Measurements from ENCODE around the gene ELF4. TPM values are rescaled to one million over a fixed set of nuclear protein-coding genes. Genes with fewer than 3 reads are reported as not detected.

Gene ELF4
- total and polyA plus RNA-seq, 3 experiments from 2014 or later, result 19.5 to 24.7 (median 23.8) TPM

GRCh38 chrX:130030826-130031225, 79.5 kb downstream of the ELF4 start:
- H3K36me3 ChIP-seq (ENCODE audit: insufficient read depth, low read length), result peaks cover 15% of the 10 kb centered on the region
- no peak overlapping the region for H3K27ac Mint-ChIP-seq
- H3K27me3 Mint-ChIP-seq, result peaks cover 0 to 5% of the 10 kb centered on the region in 2 donors
- DNase-seq, result no peak
- peaks cover 0 to 65% (median 3%) of the 10 kb centered on the region in 3 donors for H3K36me3 Mint-ChIP-seq
- H3K4me1 Mint-ChIP-seq, result peaks cover 2 to 3% (median 3%) of the 10 kb centered on the region in 3 donors
- no peaks in the 10 kb centered on the region for H3K9me3 Mint-ChIP-seq
- H3K4me1 ChIP-seq (ENCODE audit: insufficient read depth, low read length), result no peaks in the 10 kb centered on the region
- no peaks in the 10 kb centered on the region for H3K27me3 ChIP-seq (ENCODE audit: insufficient read depth, low read length, poor library complexity, severe bottlenecking)
- H3K4me3 Mint-ChIP-seq, result no peak overlapping the region
- no peaks in the 10 kb centered on the region for H3K9me3 ChIP-seq (ENCODE audit: low read length)
- ChIA-PET POLR2A (no interaction called here), CTCF (interaction anchor here (10.0 kb wide), 1 partner anchor 103 kb away, joined by 115 read pairs; no protein-coding TSS in a partner anchor)
- no peak overlapping the region for H3K4me3 ChIP-seq (ENCODE audit: low read length)
- no peak overlapping the region for H3K27ac ChIP-seq (ENCODE audit: low read depth, low read length)

- no peaks in the 10 kb centered on the region for H3K27me3 ChIP-seq (ENCODE audit: insufficient read depth, low read length, poor library complexity, severe bottlenecking)
- Mint-ChIP-seq H3K4me1 (peaks cover 13 to 14% (median 13%) of the 10 kb centered on the region in 3 donors), H3K27ac (peak overlapping the region in 1 of 8 donors; percentile 72), H3K4me3 (no peak overlapping the region), H3K36me3 (peaks cover 0 to 58% (median 3%) of the 10 kb centered on the region in 3 donors), H3K27me3 (peaks cover 0 to 6% of the 10 kb centered on the region in 2 donors), H3K9me3 (no peaks in the 10 kb centered on the region)
- peak; percentile 25 to 65 (median 37) for DNase-seq
- H3K27ac ChIP-seq (ENCODE audit: low read depth, low read length), result no peak overlapping the region
- H3K4me1 ChIP-seq (ENCODE audit: insufficient read depth, low read length), result peaks cover 7% of the 10 kb centered on the region
- H3K9me3 ChIP-seq (ENCODE audit: low read length), result no peaks in the 10 kb centered on the region
- no peak overlapping the region for H3K4me3 ChIP-seq (ENCODE audit: low read length)
- POLR2A ChIA-PET, result interaction anchor here (0.8 kb wide), 1 partner anchor 103 kb away, joined by 4 read pairs; no protein-coding TSS in a partner anchor
- CTCF ChIA-PET, result interaction anchor here (0.8 to 10.0 kb wide), 19 partner anchors 9 to 350 kb away, joined by 3 to 115 read pairs (median 3); no protein-coding TSS in a partner anchor
- H3K36me3 ChIP-seq (ENCODE audit: insufficient read depth, low read length), result peaks cover 9% of the 10 kb centered on the region
Observed at GRCh38 chrX:130028196-130028595, 82.1 kb downstream of the ELF4 start.

- peaks cover 13 to 14% (median 13%) of the 10 kb centered on the region in 3 donors for H3K4me1 Mint-ChIP-seq
- POLR2A ChIA-PET, result interaction anchor here (0.8 kb wide), 1 partner anchor 102 kb away, joined by 4 read pairs; no protein-coding TSS in a partner anchor
- no peak for DNase-seq
- H3K4me3 ChIP-seq (ENCODE audit: low read length), result no peak overlapping the region
- H3K9me3 Mint-ChIP-seq, result no peaks in the 10 kb centered on the region
- H3K9me3 ChIP-seq (ENCODE audit: low read length), result no peaks in the 10 kb centered on the region
- H3K27me3 ChIP-seq (ENCODE audit: insufficient read depth, low read length, poor library complexity, severe bottlenecking), result no peaks in the 10 kb centered on the region
- CTCF ChIA-PET, result interaction anchor here (0.9 to 10.0 kb wide), 19 partner anchors 9 to 350 kb away, joined by 3 to 115 read pairs (median 3); no protein-coding TSS in a partner anchor
- peaks cover 9% of the 10 kb centered on the region for H3K36me3 ChIP-seq (ENCODE audit: insufficient read depth, low read length)
- H3K4me1 ChIP-seq (ENCODE audit: insufficient read depth, low read length), result peaks cover 7% of the 10 kb centered on the region
- H3K27ac ChIP-seq (ENCODE audit: low read depth, low read length), result no peak overlapping the region
- H3K27ac Mint-ChIP-seq, result no peak overlapping the region
- H3K27me3 Mint-ChIP-seq, result peaks cover 0 to 6% of the 10 kb centered on the region in 2 donors
- H3K36me3 Mint-ChIP-seq, result peaks cover 1 to 64% (median 3%) of the 10 kb centered on the region in 3 donors
- H3K4me3 Mint-ChIP-seq, result no peak overlapping the region
Observed at GRCh38 chrX:130027569-130027968, 82.7 kb downstream of the ELF4 start.

- H3K4me3 Mint-ChIP-seq, result no peak overlapping the region
- H3K27ac Mint-ChIP-seq, result peak overlapping the region in 2 of 8 donors; percentile 12 to 84
- DNase-seq, result no peak
- peaks cover 1 to 65% (median 3%) of the 10 kb centered on the region in 3 donors for H3K36me3 Mint-ChIP-seq
- peaks cover 13 to 14% (median 13%) of the 10 kb centered on the region in 3 donors for H3K4me1 Mint-ChIP-seq
- peaks cover 0 to 7% of the 10 kb centered on the region in 2 donors for H3K27me3 Mint-ChIP-seq
- H3K27ac ChIP-seq (ENCODE audit: low read depth, low read length), result no peak overlapping the region
- no peaks in the 10 kb centered on the region for H3K9me3 ChIP-seq (ENCODE audit: low read length)
- peaks cover 9% of the 10 kb centered on the region for H3K36me3 ChIP-seq (ENCODE audit: insufficient read depth, low read length)
- ChIA-PET POLR2A (no interaction called here), CTCF (interaction anchor here (1.9 to 10.0 kb wide), 2 partner anchors 36 to 97 kb away, joined by 7 to 115 read pairs; no protein-coding TSS in a partner anchor)
- H3K27me3 ChIP-seq (ENCODE audit: insufficient read depth, low read length, poor library complexity, severe bottlenecking), result no peaks in the 10 kb centered on the region
- H3K4me1 ChIP-seq (ENCODE audit: insufficient read depth, low read length), result peaks cover 7% of the 10 kb centered on the region
- H3K9me3 Mint-ChIP-seq, result no peaks in the 10 kb centered on the region
- no peak overlapping the region for H3K4me3 ChIP-seq (ENCODE audit: low read length)
Observed at GRCh38 chrX:130025256-130025655, 85.0 kb downstream of the ELF4 start.

- H3K27ac Mint-ChIP-seq, result peak overlapping the region; percentile 54 to 89 (median 78)
- H3K4me1 Mint-ChIP-seq, result peaks cover 13 to 14% (median 13%) of the 10 kb centered on the region in 3 donors
- H3K27me3 ChIP-seq (ENCODE audit: insufficient read depth, low read length, poor library complexity, severe bottlenecking), result no peaks in the 10 kb centered on the region
- peaks cover 0 to 7% of the 10 kb centered on the region in 2 donors for H3K27me3 Mint-ChIP-seq
- H3K4me1 ChIP-seq (ENCODE audit: insufficient read depth, low read length), result peaks cover 7% of the 10 kb centered on the region
- peak overlapping the region in 6 of 7 donors; percentile 25 to 75 (median 58) for H3K4me3 Mint-ChIP-seq
- H3K4me3 ChIP-seq (ENCODE audit: low read length), result no peak overlapping the region
- CTCF ChIA-PET, result interaction anchor here (1.1 to 10.0 kb wide), 4 partner anchors 37 to 96 kb away, joined by 3 to 115 read pairs (median 5); no protein-coding TSS in a partner anchor
- peaks cover 1 to 64% (median 3%) of the 10 kb centered on the region in 3 donors for H3K36me3 Mint-ChIP-seq
- H3K9me3 ChIP-seq (ENCODE audit: low read length), result no peaks in the 10 kb centered on the region
- peak overlapping the region; percentile 9 for H3K27ac ChIP-seq (ENCODE audit: low read depth, low read length)
- peak; percentile 69 to 88 (median 78) for DNase-seq
- H3K36me3 ChIP-seq (ENCODE audit: insufficient read depth, low read length), result peaks cover 7% of the 10 kb centered on the region
- POLR2A ChIA-PET, result interaction anchor here (1.1 kb wide), 1 partner anchor 41 kb away, joined by 11 read pairs; the partner anchor contains the start of gene BCORL1
- no peaks in the 10 kb centered on the region for H3K9me3 Mint-ChIP-seq
Observed at GRCh38 chrX:130024127-130024526, 86.2 kb downstream of the ELF4 start.

- ChIA-PET POLR2A (no interaction called here), CTCF (interaction anchor here (4.2 kb wide), 1 partner anchor 8 kb away, joined by 13 read pairs; no protein-coding TSS in a partner anchor)
- no peaks in the 10 kb centered on the region for H3K9me3 ChIP-seq (ENCODE audit: low read length)
Observed at GRCh38 chrX:130020661-130021324, 89.5 kb downstream of the ELF4 start.

GRCh38 chrX:130018143-130018542, 92.2 kb downstream of the ELF4 start:
- Mint-ChIP-seq H3K9me3 (no peaks in the 10 kb centered on the region), H3K27me3 (peaks cover 0 to 7% of the 10 kb centered on the region in 2 donors), H3K27ac (peak overlapping the region in 1 of 8 donors; percentile 48), H3K36me3 (peaks cover 0 to 72% (median 3%) of the 10 kb centered on the region in 3 donors), H3K4me3 (no peak overlapping the region), H3K4me1 (no peaks in the 10 kb centered on the region)
- H3K27ac ChIP-seq (ENCODE audit: low read depth, low read length), result no peak overlapping the region
- H3K4me1 ChIP-seq (ENCODE audit: insufficient read depth, low read length), result no peaks in the 10 kb centered on the region
- DNase-seq, result no peak
- H3K27me3 ChIP-seq (ENCODE audit: insufficient read depth, low read length, poor library complexity, severe bottlenecking), result no peaks in the 10 kb centered on the region
- CTCF ChIA-PET, result interaction anchor here (1.4 to 4.2 kb wide), 2 partner anchors 10 to 42 kb away, joined by 5 to 13 read pairs; no protein-coding TSS in a partner anchor
- no peaks in the 10 kb centered on the region for H3K36me3 ChIP-seq (ENCODE audit: insufficient read depth, low read length)
- H3K4me3 ChIP-seq (ENCODE audit: low read length), result no peak overlapping the region
- POLR2A ChIA-PET, result no interaction called here
- no peaks in the 10 kb centered on the region for H3K9me3 ChIP-seq (ENCODE audit: low read length)

More at GRCh38 chrX:130020661-130021324, 89.5 kb downstream of the ELF4 start:
- no peak overlapping the region for H3K27ac Mint-ChIP-seq
- no peak overlapping the region for H3K4me3 Mint-ChIP-seq
- DNase-seq, result no peak
- peaks cover 0 to 10% of the 10 kb centered on the region in 2 donors for H3K27me3 Mint-ChIP-seq
- H3K27me3 ChIP-seq (ENCODE audit: insufficient read depth, low read length, poor library complexity, severe bottlenecking), result no peaks in the 10 kb centered on the region
- H3K36me3 Mint-ChIP-seq, result peaks cover 0 to 64% (median 1%) of the 10 kb centered on the region in 3 donors
- H3K27ac ChIP-seq (ENCODE audit: low read depth, low read length), result no peak overlapping the region
- no peak overlapping the region for H3K4me3 ChIP-seq (ENCODE audit: low read length)
- H3K36me3 ChIP-seq (ENCODE audit: insufficient read depth, low read length), result peaks cover 1% of the 10 kb centered on the region
- no peaks in the 10 kb centered on the region for H3K9me3 Mint-ChIP-seq
- peaks cover 10 to 11% (median 11%) of the 10 kb centered on the region in 3 donors for H3K4me1 Mint-ChIP-seq
- peaks cover 7% of the 10 kb centered on the region for H3K4me1 ChIP-seq (ENCODE audit: insufficient read depth, low read length)
